K562 (cell line): ENCODE data around the gene OR51Q1. TPM values are rescaled to one million over a fixed set of nuclear protein-coding genes. Genes with fewer than 3 reads are reported as not detected.

Experiments used
- ATAC-seq: fragments of 200-7000 bp; cut with Tn5 transposase; 3 replicates; pipeline ENCODE4 v1.9.1; 2020; ENCODE audit warnings: moderate library complexity
- BruUV-seq: library from RNA; stranded (reverse); fragments of 400-500 nt; replicated peaks from 2 replicates; lab custom pipeline; 2021; lab: Mats Ljungman, UMichigan
- CTCF ChIA-PET: fragments of 300-600 bp; formaldehyde crosslinking; extraction: SDS; loops from one replicate; lab custom pipeline; 2021; ENCODE audit warnings: low intra/inter-chr PET ratio; lab: Yijun Ruan, JAX
- POLR2A ChIA-PET: fragments of 300-600, 350-650 bp; sonication (Branson Sonifier 250); formaldehyde crosslinking; extraction: SDS; loops from one replicate; lab custom pipeline; 2021; ENCODE audit warnings: antibody characterized with exemption, inconsistent platforms; lab: Yijun Ruan, JAX
- DNase-seq, 4 experiments: peaks; one replicate each; pipeline versions ENCODE4 v3.0.0 to v3.0.0-alpha.2; 2011 to 2018; ENCODE audit warnings: low spot score in 3 of 4, mixed read lengths in 3 of 4; ENCODE audit errors: extremely low read depth in 1 of 4
- FAIRE-seq: peaks from 2 replicates; lab custom pipeline; 2011; peaks lifted over from hg19 to GRCh38; lab: Jason Lieb, UNC
- H2AFZ ChIP-seq: 2 replicates; pipeline ENCODE4 v1.6.0; 2011; ENCODE audit warnings: low read depth, low read length, control low read depth, inconsistent platforms
- H3K27ac ChIP-seq: fragments of 200-600 bp; 3 replicates; pipeline ENCODE4 v1.8.0; 2011; ENCODE audit warnings: low read depth, mild to moderate bottlenecking, control low read depth, inconsistent platforms, low read length, moderate library complexity, mixed read lengths; ENCODE audit errors: extremely low read depth
- H3K27me3 ChIP-seq, 2 experiments: fragments of 300-600 bp in 1 of 2; 2 replicates in 1 of 2; 3 replicates in 1 of 2; pipeline versions ENCODE4 v1.6.0 to v1.8.0; 2011; ENCODE audit warnings: inconsistent platforms in 2 of 2, low read length in 2 of 2, mild to moderate bottlenecking in 1 of 2, mixed read lengths in 1 of 2, moderate library complexity in 1 of 2; ENCODE audit not compliant: control insufficient read depth in 2 of 2, insufficient read depth in 2 of 2
- H3K36me3 ChIP-seq: fragments of 300-600 bp; 3 replicates; pipeline ENCODE4 v1.8.0; 2011; ENCODE audit warnings: mild to moderate bottlenecking, low read length, inconsistent platforms; ENCODE audit not compliant: control insufficient read depth, insufficient read depth
- H3K4me1 ChIP-seq, 2 experiments: fragments of 200-600 bp in 1 of 2; replicated peaks in 1 of 2; 2 replicates in 1 of 2; 3 replicates in 1 of 2; pipeline versions ENCODE4 v1.5.1 to v1.8.0; 2011; ENCODE audit warnings: inconsistent platforms in 2 of 2, low read length in 2 of 2, mild to moderate bottlenecking in 1 of 2, mixed read lengths in 1 of 2, moderate library complexity in 1 of 2; ENCODE audit not compliant: control insufficient read depth in 2 of 2, insufficient read depth in 2 of 2
- H3K4me2 ChIP-seq: 2 replicates; pipeline ENCODE4 v1.6.1; 2011; ENCODE audit warnings: low read length, control low read depth, inconsistent platforms, mixed read lengths; ENCODE audit not compliant: insufficient read depth
- H3K4me3 ChIP-seq: fragments of 200-600 bp; sonication (generic), shearing (Covaris generic); 2 replicates; pipeline ENCODE4 v1.5.1; 2016; ENCODE audit warnings: control low read depth, inconsistent platforms
- H3K79me2 ChIP-seq: fragments of 200-600 bp; 3 replicates; pipeline ENCODE4 v1.8.0; 2011; ENCODE audit warnings: low read length, inconsistent platforms; ENCODE audit not compliant: control insufficient read depth, insufficient read depth
- H3K9ac ChIP-seq, 2 experiments: 2 replicates each; pipeline versions ENCODE4 v1.6.0 to v1.6.1; 2011; ENCODE audit warnings: low read depth in 2 of 2, low read length in 2 of 2, control low read depth in 1 of 2, inconsistent platforms in 1 of 2, mild to moderate bottlenecking in 1 of 2, mixed read lengths in 1 of 2; ENCODE audit not compliant: insufficient read depth in 1 of 2
- H3K9me1 ChIP-seq: one replicate; pipeline ENCODE4 v1.6.0; 2011; ENCODE audit warnings: inconsistent platforms, mild to moderate bottlenecking, low read length, moderate library complexity; ENCODE audit not compliant: control insufficient read depth, insufficient read depth
- H3K9me3 ChIP-seq: replicated peaks from 2 replicates; pipeline ENCODE4 v1.5.1; 2011; ENCODE audit warnings: low read depth, low read length, inconsistent platforms; ENCODE audit not compliant: control insufficient read depth, insufficient read depth
- H4K20me1 ChIP-seq: replicated peaks from 2 replicates; pipeline ENCODE4 v1.6.1; 2011; ENCODE audit warnings: low read length, inconsistent platforms, mixed read lengths; ENCODE audit not compliant: control insufficient read depth, insufficient read depth
- CHD1 ChIP-seq: fragments of 200-600 bp; sonication (generic); IDR thresholded peaks from one replicate; pipeline ENCODE4 v1.6.1; 2012; ENCODE audit warnings: mild to moderate bottlenecking, moderate library complexity, low read length, inconsistent platforms
- GATAD2A ChIP-seq: fragments of 450-650 bp; IDR thresholded peaks from 2 replicates; pipeline ENCODE4 v1.6.1; 2017
- NBN ChIP-seq: fragments of 450-650 bp; IDR thresholded peaks from 2 replicates; pipeline ENCODE4 v1.6.1; 2016; ENCODE audit warnings: low read depth, mild to moderate bottlenecking
- ZKSCAN3 ChIP-seq: fragments of 250-450 bp; sonication (Bioruptor Pico); IDR thresholded peaks from 2 replicates; pipeline ENCODE4 v1.4.0; 2020
- WGBS: fragments of 100-300 bp; shearing (Covaris generic); methylation state at CpG from one replicate; pipeline ENCODE4 v1.1.6; 2016; ENCODE audit warnings: low coverage, mixed read lengths; ENCODE audit not compliant: insufficient coverage; ENCODE audit errors: missing lambda C conversion rate; 5-methylcytosine and 5-hydroxymethylcytosine counted together
- in situ Hi-C: fragments of 300-500 bp; cut with MboI; formaldehyde crosslinking; loops from 4 replicates; pipeline ENCODE4 v1.15.0; 2018; ENCODE audit warnings: inconsistent platforms, mixed read lengths
- intact Hi-C: fragments of 100-400 bp; cut with micrococcal nuclease; formaldehyde crosslinking; loops from 2 replicates; pipeline ENCODE4 v1.14.2; 2022
- polyA plus RNA-seq, 8 experiments: library from polyadenylated mRNA; depleted of rRNA in 4 of 8; stranded (reverse) in 5 of 8; unstranded in 3 of 8; fragments of >200 nt; fragmentation: Nextera tagmentation in 2 of 8; fragmentation: Illumina TruSeq in 1 of 8; extraction: Ambion mirVana in 2 of 8; extraction: Trizol in 1 of 8; gene quantifications; 2 replicates each; pipeline versions ENCODE4 v1.2.1 to v1.2.3, GENCODE V29; 2011 to 2014; ENCODE audit warnings: inconsistent platforms in 1 of 8, missing spikeins in 1 of 8
- total RNA-seq, 7 experiments: library from RNA; depleted of rRNA in 6 of 7; stranded (reverse); fragments of >200 nt in 6 of 7; fragmentation: Illumina TruSeq in 2 of 7; extraction: Trizol in 2 of 7; gene quantifications; 2 replicates each; pipeline versions ENCODE4 v1.2.1 to v1.2.3, GENCODE V29; 2011 to 2021; ENCODE audit warnings: low replicate concordance in 1 of 7
- TF ChIP-seq, protein P1 (sequence below): fragments of 250-450 bp; sonication (Bioruptor Pico); IDR thresholded peaks from 2 replicates; pipeline ENCODE4 v1.5.0; 2021; ENCODE audit warnings: mild to moderate bottlenecking, moderate library complexity
- TF ChIP-seq, protein P2 (sequence below): sonication (generic); formaldehyde crosslinking; IDR thresholded peaks from 2 replicates; pipeline ENCODE4 v1.8.1; 2023; ENCODE audit warnings: missing genetic modification reagents, mild to moderate bottlenecking, borderline replicate concordance
- TF ChIP-seq, protein P3 (sequence below): fragments of 450-650 bp; formaldehyde crosslinking; IDR thresholded peaks from 2 replicates; pipeline ENCODE4 v1.4.0; 2022; ENCODE audit warnings: missing genetic modification characterization

Gene OR51Q1
- total and polyA plus RNA-seq, 9 of the 15 experiments (the other 6 are each of a cell fraction or from before 2014, with no cell fraction given) = 0.69 TPM; not detected in 8

DNA sequence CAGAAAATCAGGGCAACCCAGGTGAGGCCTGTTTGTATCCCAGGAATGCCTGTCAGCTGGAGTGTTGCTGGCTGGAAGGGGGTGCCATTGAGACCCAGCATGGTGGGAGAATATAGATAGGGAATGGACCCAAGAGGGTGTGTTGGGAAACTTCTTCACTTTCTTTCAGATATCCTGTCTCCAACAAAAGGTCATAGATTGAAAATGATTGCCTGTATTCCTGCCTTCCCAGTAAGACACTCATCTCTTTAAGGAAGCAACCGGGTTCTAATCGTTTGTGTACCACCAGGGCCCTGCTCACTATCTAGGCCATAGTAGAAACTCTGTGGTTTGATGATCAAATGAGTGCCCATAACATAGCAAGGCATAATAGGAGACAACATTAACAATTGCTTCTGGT is 19.5 kb downstream of the OR51Q1 start, which contains the start of gene OR51I1:
Gene OR51I1 (minus strand): TSS at position 101 of the 400 bp plus-strand sequence. CDS start 0 bp downstream, at position 101.
- H3K9me3 ChIP-seq = no peaks in the 10 kb centered on the region
- TF ChIP-seq ZKSCAN3 (CRISPR knock-in tag) = no peak
- TF ChIP-seq, protein P1, sequence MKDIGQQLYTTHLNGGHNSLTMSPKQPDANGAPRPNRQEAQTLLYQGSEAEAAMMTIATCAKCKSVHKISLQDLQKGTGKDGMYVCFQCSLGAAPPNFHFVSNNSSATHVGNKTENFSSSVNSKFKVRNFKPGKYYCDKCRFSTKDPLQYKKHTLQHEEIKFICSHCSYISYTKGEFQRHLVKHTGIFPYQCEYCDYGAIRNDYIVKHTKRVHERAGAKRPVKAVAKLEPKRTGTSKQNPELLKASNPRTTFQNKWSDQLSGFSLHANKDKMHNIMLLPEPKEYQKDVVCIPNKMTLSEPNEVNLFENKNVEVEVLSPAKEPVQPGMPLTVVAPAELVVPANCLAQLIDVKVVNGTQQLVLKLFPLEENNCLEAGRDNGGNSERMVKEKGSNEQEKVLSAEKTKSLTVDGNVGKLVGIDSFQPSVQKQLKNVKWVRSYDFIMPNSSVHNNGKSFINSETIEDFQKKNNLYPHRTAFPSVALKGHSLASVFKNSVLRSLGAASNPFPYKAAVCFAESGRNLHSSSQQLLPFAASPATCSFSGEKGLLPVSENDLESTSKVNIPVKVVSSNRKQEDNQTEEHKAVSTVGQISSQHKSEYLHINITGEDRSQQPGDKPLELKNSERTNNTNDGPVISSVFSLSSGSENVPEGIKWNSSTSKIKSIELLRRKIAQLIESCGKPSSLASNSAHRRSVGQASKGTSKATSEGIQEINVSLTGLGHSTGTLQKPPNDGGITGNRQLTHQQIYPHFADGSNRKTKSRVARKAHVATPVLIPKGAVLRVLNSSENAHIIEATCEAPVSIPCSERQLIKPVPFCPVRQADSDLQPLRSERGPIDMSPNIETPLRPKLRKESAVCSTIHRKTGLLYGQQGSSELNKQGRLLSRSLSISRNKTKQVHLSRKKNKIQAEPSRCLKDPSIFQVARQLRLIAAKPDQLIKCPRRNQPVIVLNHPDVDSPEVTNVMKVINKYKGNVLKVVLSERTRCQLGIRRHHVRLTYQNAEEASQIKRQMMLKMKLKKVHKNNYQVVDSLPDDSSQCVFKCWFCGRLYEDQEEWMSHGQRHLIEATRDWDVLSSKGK (CRISPR knock-in tag) = no peak
- TF ChIP-seq GATAD2A = no peak
- TF ChIP-seq NBN = no peak
- TF ChIP-seq, protein P2, sequence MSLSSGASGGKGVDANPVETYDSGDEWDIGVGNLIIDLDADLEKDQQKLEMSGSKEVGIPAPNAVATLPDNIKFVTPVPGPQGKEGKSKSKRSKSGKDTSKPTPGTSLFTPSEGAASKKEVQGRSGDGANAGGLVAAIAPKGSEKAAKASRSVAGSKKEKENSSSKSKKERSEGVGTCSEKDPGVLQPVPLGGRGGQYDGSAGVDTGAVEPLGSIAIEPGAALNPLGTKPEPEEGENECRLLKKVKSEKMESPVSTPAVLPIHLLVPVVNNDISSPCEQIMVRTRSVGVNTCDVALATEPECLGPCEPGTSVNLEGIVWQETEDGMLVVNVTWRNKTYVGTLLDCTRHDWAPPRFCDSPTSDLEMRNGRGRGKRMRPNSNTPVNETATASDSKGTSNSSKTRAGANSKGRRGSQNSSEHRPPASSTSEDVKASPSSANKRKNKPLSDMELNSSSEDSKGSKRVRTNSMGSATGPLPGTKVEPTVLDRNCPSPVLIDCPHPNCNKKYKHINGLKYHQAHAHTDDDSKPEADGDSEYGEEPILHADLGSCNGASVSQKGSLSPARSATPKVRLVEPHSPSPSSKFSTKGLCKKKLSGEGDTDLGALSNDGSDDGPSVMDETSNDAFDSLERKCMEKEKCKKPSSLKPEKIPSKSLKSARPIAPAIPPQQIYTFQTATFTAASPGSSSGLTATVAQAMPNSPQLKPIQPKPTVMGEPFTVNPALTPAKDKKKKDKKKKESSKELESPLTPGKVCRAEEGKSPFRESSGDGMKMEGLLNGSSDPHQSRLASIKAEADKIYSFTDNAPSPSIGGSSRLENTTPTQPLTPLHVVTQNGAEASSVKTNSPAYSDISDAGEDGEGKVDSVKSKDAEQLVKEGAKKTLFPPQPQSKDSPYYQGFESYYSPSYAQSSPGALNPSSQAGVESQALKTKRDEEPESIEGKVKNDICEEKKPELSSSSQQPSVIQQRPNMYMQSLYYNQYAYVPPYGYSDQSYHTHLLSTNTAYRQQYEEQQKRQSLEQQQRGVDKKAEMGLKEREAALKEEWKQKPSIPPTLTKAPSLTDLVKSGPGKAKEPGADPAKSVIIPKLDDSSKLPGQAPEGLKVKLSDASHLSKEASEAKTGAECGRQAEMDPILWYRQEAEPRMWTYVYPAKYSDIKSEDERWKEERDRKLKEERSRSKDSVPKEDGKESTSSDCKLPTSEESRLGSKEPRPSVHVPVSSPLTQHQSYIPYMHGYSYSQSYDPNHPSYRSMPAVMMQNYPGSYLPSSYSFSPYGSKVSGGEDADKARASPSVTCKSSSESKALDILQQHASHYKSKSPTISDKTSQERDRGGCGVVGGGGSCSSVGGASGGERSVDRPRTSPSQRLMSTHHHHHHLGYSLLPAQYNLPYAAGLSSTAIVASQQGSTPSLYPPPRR = no peak
- TF ChIP-seq CHD1 = no peak
- TF ChIP-seq, protein P3, sequence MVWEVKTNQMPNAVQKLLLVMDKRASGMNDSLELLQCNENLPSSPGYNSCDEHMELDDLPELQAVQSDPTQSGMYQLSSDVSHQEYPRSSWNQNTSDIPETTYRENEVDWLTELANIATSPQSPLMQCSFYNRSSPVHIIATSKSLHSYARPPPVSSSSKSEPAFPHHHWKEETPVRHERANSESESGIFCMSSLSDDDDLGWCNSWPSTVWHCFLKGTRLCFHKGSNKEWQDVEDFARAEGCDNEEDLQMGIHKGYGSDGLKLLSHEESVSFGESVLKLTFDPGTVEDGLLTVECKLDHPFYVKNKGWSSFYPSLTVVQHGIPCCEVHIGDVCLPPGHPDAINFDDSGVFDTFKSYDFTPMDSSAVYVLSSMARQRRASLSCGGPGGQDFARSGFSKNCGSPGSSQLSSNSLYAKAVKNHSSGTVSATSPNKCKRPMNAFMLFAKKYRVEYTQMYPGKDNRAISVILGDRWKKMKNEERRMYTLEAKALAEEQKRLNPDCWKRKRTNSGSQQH (CRISPR knock-in tag) = no peak
- H3K27me3 ChIP-seq = no peaks in the 10 kb centered on the region
- intact Hi-C loops = no loop called here
- no TSS peak for BruUV-seq
- CTCF ChIA-PET = no interaction called here
- H3K79me2 ChIP-seq = peaks cover 90% of the 10 kb centered on the region
- peaks cover 16% of the 10 kb centered on the region for H4K20me1 ChIP-seq
- no peak within 1 kb of the TSS for H3K27ac ChIP-seq
- FAIRE-seq (no peak), DNase-seq (no peak), ATAC-seq (no peak)
- no peaks in the 10 kb centered on the region for H3K4me1 ChIP-seq
- H3K9me1 ChIP-seq = peaks cover 3% of the 10 kb centered on the region
- peaks cover 89% of the 10 kb centered on the region for H3K36me3 ChIP-seq
- H3K4me2 ChIP-seq = no peak within 1 kb of the TSS
- 50% methylated on average over 2 of the region's 2 CpGs for WGBS
- no peak within 1 kb of the TSS for H3K4me3 ChIP-seq
- no peak within 1 kb of the TSS for H2AFZ ChIP-seq
- in situ Hi-C loops = no loop called here
- POLR2A ChIA-PET = no interaction called here
- no peak within 1 kb of the TSS for H3K9ac ChIP-seq
